MV-4-11 (cell line): ENCODE data around the gene MTHFSD.

Source experiments
- DNase-seq: peaks from one replicate; lab custom pipeline; 2025; lab: John Stamatoyannopoulos, UW

MTHFSD gene

DNA sequence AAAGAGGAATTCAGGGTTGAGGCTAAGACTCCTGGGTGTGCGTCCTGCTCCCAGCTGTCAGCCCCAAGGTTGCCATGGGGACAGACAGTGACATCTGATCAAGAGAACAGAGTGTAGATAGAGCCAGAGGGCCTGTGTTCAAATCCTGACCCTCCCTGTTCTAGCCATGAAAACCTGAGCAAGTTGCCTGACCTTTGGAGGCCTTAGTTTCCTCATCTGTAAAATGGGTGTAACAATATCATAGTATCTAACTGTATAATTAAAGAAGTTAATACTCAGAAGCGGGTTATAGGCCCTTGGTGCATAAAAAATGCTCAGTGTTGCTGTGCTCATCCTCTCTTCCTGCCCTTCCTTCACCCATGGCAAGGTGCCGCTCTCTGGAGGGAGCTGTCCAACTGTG lies 73.4 kb downstream of the MTHFSD start:
- DNase-seq = no peak

DNA sequence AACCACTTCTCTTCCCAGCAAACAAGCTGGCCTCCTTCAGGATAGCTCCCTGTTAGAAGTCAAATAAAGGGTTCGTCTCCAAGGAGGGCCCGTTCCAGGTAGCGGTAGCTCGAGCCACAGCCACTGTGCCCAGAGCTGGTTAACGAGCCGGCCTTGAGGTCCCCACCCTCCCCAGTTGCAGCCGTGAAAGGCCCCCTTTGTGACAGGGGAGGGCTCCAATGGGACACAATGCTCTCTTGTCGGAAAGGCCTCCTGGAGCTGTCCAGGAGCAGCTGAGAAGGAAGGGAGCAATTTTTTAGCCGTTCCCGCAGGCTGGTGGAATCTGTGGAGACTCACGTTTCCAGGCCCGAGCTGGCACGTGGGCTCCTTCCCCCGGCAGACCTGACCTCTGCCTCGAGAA lies 74.6 kb downstream of the MTHFSD start:
- no peak for DNase-seq
